ENCODE measurements around the gene FHIT.

DNA sequence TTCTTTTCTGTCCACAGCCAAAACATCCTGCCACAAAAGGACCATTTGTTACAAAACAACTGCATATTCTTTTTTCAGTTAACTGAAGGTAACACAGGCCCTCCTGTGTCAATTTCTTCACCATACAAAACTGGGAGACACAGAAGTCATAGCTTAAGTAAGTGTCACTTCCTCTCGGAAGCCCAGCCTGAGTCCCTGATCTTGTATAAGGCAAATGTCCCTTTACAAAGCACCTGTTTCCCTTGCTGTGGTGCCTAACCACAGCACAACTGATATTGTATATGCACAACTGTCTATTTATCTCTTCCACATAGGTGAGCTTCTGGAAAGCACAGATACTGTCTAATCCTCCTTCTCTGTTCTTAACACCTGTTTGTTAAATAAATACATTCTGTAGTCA lies 293.7 kb downstream of the FHIT start:
- TF ChIP-seq, protein P1, sequence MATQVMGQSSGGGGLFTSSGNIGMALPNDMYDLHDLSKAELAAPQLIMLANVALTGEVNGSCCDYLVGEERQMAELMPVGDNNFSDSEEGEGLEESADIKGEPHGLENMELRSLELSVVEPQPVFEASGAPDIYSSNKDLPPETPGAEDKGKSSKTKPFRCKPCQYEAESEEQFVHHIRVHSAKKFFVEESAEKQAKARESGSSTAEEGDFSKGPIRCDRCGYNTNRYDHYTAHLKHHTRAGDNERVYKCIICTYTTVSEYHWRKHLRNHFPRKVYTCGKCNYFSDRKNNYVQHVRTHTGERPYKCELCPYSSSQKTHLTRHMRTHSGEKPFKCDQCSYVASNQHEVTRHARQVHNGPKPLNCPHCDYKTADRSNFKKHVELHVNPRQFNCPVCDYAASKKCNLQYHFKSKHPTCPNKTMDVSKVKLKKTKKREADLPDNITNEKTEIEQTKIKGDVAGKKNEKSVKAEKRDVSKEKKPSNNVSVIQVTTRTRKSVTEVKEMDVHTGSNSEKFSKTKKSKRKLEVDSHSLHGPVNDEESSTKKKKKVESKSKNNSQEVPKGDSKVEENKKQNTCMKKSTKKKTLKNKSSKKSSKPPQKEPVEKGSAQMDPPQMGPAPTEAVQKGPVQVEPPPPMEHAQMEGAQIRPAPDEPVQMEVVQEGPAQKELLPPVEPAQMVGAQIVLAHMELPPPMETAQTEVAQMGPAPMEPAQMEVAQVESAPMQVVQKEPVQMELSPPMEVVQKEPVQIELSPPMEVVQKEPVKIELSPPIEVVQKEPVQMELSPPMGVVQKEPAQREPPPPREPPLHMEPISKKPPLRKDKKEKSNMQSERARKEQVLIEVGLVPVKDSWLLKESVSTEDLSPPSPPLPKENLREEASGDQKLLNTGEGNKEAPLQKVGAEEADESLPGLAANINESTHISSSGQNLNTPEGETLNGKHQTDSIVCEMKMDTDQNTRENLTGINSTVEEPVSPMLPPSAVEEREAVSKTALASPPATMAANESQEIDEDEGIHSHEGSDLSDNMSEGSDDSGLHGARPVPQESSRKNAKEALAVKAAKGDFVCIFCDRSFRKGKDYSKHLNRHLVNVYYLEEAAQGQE (IDR thresholded peaks at IDR 0.05): no peak
- no peak for TF ChIP-seq EGR1 (IDR thresholded peaks at IDR 0.05; ENCODE audit: low read depth in 2 of 2)
- TF ChIP-seq, protein P2, sequence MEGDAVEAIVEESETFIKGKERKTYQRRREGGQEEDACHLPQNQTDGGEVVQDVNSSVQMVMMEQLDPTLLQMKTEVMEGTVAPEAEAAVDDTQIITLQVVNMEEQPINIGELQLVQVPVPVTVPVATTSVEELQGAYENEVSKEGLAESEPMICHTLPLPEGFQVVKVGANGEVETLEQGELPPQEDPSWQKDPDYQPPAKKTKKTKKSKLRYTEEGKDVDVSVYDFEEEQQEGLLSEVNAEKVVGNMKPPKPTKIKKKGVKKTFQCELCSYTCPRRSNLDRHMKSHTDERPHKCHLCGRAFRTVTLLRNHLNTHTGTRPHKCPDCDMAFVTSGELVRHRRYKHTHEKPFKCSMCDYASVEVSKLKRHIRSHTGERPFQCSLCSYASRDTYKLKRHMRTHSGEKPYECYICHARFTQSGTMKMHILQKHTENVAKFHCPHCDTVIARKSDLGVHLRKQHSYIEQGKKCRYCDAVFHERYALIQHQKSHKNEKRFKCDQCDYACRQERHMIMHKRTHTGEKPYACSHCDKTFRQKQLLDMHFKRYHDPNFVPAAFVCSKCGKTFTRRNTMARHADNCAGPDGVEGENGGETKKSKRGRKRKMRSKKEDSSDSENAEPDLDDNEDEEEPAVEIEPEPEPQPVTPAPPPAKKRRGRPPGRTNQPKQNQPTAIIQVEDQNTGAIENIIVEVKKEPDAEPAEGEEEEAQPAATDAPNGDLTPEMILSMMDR (IDR thresholded peaks at IDR 0.05; ENCODE audit: low read depth, low read length, missing input control): no peak
- no peak for TF ChIP-seq GABPA (IDR thresholded peaks at IDR 0.05 in 1 of 2, conservative IDR thresholded peaks at IDR 0.05 in 1 of 2)
- TF ChIP-seq RXRA (IDR thresholded peaks at IDR 0.05): no peak
- TF ChIP-seq, protein P3, sequence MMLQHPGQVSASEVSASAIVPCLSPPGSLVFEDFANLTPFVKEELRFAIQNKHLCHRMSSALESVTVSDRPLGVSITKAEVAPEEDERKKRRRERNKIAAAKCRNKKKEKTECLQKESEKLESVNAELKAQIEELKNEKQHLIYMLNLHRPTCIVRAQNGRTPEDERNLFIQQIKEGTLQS (IDR thresholded peaks at IDR 0.05): no peak
- TF ChIP-seq RAD21 (IDR thresholded peaks at IDR 0.05): no peak
- TF ChIP-seq, protein P4, sequence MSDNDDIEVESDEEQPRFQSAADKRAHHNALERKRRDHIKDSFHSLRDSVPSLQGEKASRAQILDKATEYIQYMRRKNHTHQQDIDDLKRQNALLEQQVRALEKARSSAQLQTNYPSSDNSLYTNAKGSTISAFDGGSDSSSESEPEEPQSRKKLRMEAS (IDR thresholded peaks at IDR 0.05): no peak
- no peak for TF ChIP-seq SP1 (IDR thresholded peaks at IDR 0.05)
- no peak for TF ChIP-seq HNF4A (conservative IDR thresholded peaks at IDR 0.05)

Data from liver (tissue), 3 donors.